Large intestine (tissue), 3 donors: ENCODE results near the gene PXN. TPM values are rescaled to one million over a fixed set of nuclear protein-coding genes. Genes with fewer than 3 reads are reported as not detected.
"Not testable (repeated sequence)": the region's sequence is repeated elsewhere in the genome, so short reads cannot be mapped to it uniquely, and the experiment has no call there.

ENCODE experiments used
- DNase-seq, 2 donors: peaks; one replicate each; pipeline versions ENCODE4 v3.0.0 to v3.0.0-alpha.2; 2013
- H3K27ac ChIP-seq: one replicate; pipeline ENCODE4 v1.5.1; 2013; ENCODE audit warnings: low read length
- H3K27me3 ChIP-seq: 2 replicates; pipeline ENCODE4 v1.6.1; 2013; ENCODE audit warnings: low read length; ENCODE audit not compliant: control insufficient read depth, insufficient read depth
- H3K36me3 ChIP-seq: 2 replicates; pipeline ENCODE4 v1.6.1; 2013; ENCODE audit warnings: low read length; ENCODE audit not compliant: control insufficient read depth, insufficient read depth
- H3K4me1 ChIP-seq: one replicate; pipeline ENCODE4 v1.6.1; 2013; ENCODE audit warnings: low read length; ENCODE audit not compliant: control insufficient read depth, insufficient read depth
- H3K4me3 ChIP-seq: one replicate; pipeline ENCODE4 v1.5.1; 2013; ENCODE audit warnings: low read length
- H3K9me3 ChIP-seq: one replicate; pipeline ENCODE4 v1.6.1; 2013; ENCODE audit warnings: mild to moderate bottlenecking, low read depth, low read length, moderate library complexity; ENCODE audit not compliant: control insufficient read depth
- WGBS: methylation state at CpG from one replicate; pipeline ENCODE4 v1.1.5; 2013; ENCODE audit warnings: low lambda C conversion rate; ENCODE audit not compliant: insufficient coverage; 5-methylcytosine and 5-hydroxymethylcytosine counted together
- polyA plus RNA-seq: library from polyadenylated mRNA; unstranded; fragments of 120-200 nt; gene quantifications from one replicate; pipeline ENCODE4 v1.2.1, GENCODE V29; 2013

PXN gene
- polyA plus RNA-seq, 1 donor = 118 TPM

DNA sequence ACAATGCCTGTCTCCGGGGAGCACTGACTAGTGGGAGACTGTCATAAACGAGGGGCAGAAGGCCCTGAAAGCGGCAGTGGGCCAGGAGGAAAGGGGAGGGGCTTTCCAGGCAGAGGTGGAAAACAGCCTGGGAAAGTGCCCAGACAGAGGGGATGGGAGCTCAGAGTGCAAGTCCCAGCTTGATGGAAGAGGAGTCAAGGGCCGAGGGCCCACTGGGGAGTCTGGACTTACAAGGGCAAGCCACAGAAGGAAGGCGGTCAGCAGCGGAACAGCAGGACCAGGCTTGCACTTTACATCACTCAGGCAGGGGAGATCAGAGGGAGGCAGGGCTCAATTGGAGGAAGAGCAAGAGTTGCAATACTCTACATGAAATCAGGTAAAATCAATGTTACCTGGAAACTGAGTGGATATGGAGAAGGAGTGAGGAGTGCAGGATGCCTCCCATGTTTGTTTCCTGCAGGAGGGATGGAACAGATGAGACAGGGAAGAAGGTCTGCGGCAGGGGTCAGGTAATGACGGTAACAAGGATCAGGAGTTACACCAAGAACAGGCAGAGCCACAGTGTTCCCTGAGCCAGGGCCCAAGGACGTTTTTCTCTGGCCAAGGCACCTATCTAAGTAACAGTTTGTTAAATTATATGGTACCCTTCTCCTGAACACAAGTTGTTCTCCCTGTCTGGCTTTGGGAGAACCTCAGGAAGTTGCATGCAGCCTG lies 23.8 kb downstream of the PXN start:
- peak overlapping the region; percentile 1 for H3K27ac ChIP-seq
- 80% methylated on average over 2 of the region's 9 CpGs for WGBS
- no peaks in the 10 kb centered on the region for H3K9me3 ChIP-seq
- H3K36me3 ChIP-seq = peaks cover 26% of the 10 kb centered on the region
- H3K4me3 ChIP-seq = no peak overlapping the region
- DNase-seq = peak in 1 of 2 donors; percentile 7
- H3K27me3 ChIP-seq = no peaks in the 10 kb centered on the region
- H3K4me1 ChIP-seq = peaks cover 35% of the 10 kb centered on the region

DNA sequence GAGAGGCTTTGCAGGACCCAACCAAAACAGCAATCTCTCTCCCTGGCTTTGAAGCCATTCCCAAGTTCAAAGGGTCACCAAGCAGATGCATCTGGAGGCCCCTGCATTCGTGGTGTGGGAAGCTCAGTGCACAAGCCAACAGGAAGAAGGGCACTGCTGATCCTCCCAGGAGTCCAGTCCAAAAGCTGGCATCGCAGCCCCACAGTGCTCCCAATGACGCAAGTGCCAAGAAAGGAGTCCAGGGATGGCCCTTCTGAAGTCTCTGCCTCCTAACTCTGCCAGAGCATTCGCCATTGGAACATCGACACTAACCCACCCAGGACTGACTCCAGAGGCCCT lies 25.1 kb downstream of the PXN start:
- Histone ChIP-seq H3K27me3 (no peaks in the 10 kb centered on the region), H3K36me3 (peaks cover 26% of the 10 kb centered on the region), H3K4me1 (peaks cover 43% of the 10 kb centered on the region), H3K4me3 (no peak overlapping the region), H3K27ac (peak overlapping the region; percentile 27), H3K9me3 (no peaks in the 10 kb centered on the region)
- no peak for DNase-seq
- no CpG with 5 or more reads among the region's 5 CpGs for WGBS

DNA sequence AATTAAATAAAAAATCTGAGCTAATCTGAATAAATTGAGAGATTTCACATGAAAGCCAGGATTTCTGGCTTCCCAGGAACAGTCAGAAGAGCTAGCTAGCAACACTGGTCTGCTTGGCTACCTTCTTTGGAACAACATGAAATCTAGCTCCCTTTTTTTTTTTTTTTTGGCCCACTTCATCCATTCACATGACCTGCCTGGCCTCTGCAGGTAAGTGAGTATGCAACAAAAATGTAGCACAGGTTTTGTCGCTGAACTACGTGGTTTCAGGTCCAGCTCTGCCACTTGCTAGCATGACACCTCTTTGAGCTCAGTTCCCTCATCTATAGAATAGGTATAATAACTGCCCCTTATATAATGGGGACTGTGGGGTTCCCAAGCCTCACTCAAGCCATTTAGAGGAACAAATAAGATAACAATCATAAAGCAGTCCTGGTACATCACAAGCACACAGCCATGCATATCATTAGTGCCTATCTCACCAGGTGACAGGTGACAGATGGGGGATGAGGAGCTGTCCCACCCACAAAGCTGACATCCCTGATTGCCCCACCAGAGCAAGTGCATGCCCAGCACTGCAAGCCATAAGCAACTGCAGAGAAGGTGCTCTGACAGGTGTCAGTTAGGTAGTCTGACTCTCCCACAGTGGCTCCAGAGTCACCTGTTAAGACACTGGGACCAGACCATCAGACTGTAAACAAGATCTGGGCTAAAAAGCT lies 25.6 kb downstream of the PXN start:
- H3K9me3 ChIP-seq = no peaks in the 10 kb centered on the region
- H3K4me1 ChIP-seq = peaks cover 49% of the 10 kb centered on the region
- H3K4me3 ChIP-seq = no peak overlapping the region
- no peaks in the 10 kb centered on the region for H3K27me3 ChIP-seq
- no peak for DNase-seq
- WGBS = no CpG with 5 or more reads among the region's 2 CpGs
- peak overlapping the region; percentile 27 for H3K27ac ChIP-seq
- H3K36me3 ChIP-seq = peaks cover 25% of the 10 kb centered on the region

DNA sequence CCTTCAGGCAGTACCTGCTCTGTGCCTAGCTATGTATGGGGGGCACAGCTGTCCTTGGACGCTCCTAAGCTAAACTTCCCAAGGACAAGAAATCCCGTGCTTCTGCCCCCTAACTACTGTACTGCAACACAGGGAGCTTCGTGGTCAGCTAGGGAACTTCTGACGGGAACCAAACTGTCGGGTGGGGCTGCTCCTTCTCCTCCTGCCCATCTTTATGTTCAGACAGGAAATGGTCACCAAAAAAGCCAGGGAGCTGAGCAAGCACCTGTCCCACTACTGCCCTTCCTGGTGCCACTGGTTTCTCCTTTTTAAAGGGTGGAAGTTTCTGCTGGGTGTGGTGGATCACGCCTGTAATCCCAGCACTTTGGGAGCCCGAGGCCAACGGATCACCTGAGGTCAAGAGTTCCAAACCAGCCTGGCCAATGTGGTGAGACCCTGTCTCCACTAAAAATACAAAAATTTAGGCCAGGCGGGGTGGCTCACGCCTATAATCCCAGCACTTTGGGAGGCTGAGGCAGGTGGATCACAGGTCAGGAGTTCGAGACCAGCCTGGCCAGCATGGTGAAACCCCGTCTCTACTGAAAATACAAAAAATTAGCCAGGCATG lies 26.6 kb downstream of the PXN start:
- WGBS = no CpG with 5 or more reads among the region's 12 CpGs

DNA sequence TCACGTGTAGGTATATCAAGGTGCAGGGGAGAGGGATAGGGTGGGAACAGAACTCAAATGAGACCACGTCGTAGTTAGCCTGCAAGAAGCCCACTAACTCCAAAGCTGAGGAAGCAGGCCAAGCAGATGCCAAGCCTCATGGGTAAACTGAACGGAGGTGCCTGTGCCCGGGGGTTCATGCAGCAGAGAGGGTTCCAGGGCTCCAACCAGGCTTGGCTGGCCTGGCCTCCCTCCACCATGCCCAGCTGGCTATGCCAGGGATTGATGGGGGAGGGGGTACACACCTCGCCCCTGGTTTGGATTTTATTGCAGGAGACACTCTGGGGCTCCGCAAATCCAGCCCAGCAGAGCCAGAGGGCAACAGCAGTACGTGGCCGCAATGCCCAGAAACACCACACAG lies 27.3 kb downstream of the PXN start:
- Histone ChIP-seq H3K27ac (no peak overlapping the region), H3K36me3 (peaks cover 19% of the 10 kb centered on the region), H3K4me1 (peaks cover 63% of the 10 kb centered on the region), H3K9me3 (no peaks in the 10 kb centered on the region), H3K4me3 (no peak overlapping the region), H3K27me3 (no peaks in the 10 kb centered on the region)
- DNase-seq = no peak
- no CpG with 5 or more reads among the region's 9 CpGs for WGBS

More for the DNA sequence above, 26.6 kb downstream of the PXN start:
- no peak overlapping the region for H3K27ac ChIP-seq
- peaks cover 22% of the 10 kb centered on the region for H3K36me3 ChIP-seq
- H3K4me1 ChIP-seq = peaks cover 59% of the 10 kb centered on the region
- H3K27me3 ChIP-seq = no peaks in the 10 kb centered on the region
- no peaks in the 10 kb centered on the region for H3K9me3 ChIP-seq
- no peak for DNase-seq
- H3K4me3 ChIP-seq = no peak overlapping the region

DNA sequence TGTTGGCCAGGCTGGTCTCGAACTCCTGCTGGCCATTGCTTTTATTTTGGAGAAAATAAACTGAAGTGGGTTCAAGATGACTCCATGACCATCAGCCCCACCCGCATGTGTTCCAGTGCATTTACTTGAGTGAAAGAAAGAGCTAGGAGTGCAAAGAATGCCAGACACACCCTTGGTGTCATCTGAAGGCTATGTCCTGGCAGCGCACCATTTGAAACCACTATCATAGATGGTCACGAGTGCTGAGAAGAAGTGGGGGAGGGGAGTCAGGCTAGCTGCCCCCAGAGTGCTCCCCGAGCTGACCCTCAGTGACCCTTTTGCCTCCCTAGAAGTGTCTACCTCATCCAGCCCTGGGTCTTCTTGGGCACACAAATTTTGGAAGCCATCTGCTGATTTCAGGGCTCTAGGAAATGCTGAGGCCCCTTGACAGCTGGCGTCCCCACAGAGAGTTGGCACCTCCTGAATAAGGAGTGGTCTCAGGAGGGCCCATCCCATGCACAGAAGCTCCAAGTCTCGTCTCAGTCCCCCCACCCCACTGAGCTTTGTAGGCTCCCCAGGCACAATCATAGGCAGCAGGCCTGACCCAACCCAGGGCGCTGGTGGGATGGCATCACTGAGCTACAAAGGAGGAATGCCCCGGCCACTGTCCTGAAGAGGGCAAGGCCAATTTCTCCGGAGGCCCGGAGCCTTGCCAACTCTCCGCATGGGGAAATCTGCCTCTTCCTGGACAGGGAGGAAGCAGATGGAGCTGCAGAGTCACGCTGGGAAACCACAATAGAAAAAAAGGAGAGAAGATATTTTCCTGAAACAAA lies 28.0 kb downstream of the PXN start:
- 100% methylated on average over 1 of the region's 13 CpGs for WGBS
- Histone ChIP-seq H3K4me1 (peaks cover 70% of the 10 kb centered on the region), H3K4me3 (no peak overlapping the region), H3K27me3 (no peaks in the 10 kb centered on the region), H3K27ac (peak overlapping the region; percentile 50), H3K9me3 (no peaks in the 10 kb centered on the region), H3K36me3 (peaks cover 19% of the 10 kb centered on the region)
- peak in 1 of 2 donors; percentile 50 for DNase-seq

DNA sequence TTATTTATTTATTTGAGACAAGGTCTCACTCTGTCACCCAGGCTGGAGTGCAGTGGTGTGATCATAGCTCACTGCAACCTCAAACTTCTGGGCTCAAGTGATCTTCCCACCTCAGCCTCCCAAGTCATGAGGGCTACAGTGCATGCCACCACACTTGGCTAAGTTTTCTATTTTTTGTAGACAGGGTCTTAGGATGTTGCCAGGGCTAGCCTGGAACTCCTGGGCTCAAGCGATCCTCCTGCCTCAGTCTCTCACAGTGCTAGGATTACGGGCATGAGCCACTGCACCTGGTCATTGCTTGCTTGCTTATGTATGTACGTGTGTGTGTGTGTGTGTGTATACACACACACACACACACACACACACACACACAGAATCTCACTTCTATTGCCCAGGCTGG lies 28.7 kb downstream of the PXN start:
- no CpG with 5 or more reads among the region's 3 CpGs for WGBS
- Histone ChIP-seq H3K36me3 (peaks cover 14% of the 10 kb centered on the region), H3K27ac (peak overlapping the region; percentile 27), H3K4me1 (peaks cover 71% of the 10 kb centered on the region)
- H3K4me3 ChIP-seq, H3K27me3 ChIP-seq, DNase-seq, H3K9me3 ChIP-seq: not testable (repeated sequence)

DNA sequence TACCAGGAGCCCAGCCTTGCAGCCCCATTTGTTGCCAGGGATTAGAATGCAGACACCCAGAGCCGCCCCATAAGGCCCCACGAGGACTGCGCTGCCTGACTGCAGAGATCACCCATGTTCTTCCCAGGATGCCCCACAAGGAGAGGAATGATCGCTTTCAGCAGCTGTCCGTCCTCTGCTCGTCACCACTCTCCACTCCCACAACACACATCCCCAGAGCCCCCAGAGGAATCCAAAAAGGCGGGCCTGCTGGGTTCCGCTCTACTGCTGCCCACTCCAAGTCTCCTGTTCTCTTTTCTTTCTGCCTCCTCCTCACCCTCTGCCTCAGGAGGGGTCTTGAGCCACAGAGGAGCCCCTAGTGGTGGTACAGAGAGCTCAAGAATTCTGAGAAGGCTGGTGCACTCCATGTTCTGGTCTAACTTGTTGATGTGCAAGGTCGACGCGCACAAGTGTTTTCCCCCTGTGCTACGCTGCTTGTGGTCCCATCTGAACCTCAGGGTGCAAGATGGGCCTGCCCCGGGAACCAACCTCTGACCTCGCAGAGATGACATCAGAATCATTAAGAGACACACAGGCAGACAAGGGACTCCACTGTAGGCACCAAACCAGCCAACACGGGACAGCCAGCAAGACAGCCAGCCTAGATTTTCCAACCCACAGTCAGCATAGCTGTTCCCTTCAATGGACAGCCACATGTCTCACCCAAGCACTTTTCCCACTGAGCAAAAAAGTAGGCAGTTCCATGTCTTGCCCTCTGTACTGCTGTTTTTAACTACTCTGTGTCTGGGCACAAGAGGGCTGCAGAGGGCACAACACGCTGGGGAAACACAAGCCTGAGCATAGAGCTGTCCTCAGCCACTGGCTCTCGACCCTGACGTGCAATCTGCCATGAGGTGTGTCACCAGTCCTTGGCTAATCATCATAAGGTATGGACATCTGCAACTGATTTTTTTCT lies 29.9 kb downstream of the PXN start:
- Histone ChIP-seq H3K36me3 (peaks cover 6% of the 10 kb centered on the region), H3K9me3 (no peaks in the 10 kb centered on the region), H3K27ac (peak overlapping the region; percentile 91), H3K4me3 (no peak overlapping the region), H3K27me3 (no peaks in the 10 kb centered on the region), H3K4me1 (peaks cover 72% of the 10 kb centered on the region)
- DNase-seq = no peak
- 61% methylated on average over 2 of the region's 18 CpGs for WGBS

DNA sequence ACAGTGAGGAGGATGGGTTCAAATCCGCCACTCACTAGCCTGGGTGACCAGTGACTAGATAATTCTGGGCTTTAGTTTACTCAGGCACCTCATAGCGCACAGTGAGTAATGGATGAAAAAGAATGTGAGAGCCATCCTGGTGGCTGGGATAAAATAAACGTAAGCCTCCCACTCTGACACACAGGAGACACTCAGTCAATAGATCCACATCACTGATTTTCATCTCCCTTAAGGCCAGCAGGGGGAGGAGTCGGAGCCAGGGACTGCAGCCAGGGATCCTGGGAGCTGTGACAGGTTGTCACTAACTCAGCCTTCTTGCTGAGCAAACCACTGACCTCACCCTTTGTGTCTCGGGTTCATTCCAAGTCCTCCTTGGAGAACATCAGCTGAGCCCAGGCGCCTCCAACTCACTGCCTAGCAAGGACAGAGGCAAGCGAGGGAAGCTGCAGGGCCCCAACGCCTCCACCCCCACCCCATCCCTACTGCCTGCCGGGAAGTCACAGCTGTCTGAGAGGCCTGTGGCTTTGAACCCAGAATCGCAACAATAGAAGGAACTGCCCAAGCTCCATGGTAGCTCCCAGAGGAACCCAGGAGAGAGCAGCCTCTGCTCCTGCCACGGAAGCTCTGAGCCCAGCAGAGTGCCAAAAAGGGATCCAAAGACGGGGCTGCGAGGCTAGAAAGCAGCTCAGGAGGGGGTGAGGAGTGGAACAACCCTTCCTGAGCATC lies 30.7 kb downstream of the PXN start:
- peaks cover 74% of the 10 kb centered on the region for H3K4me1 ChIP-seq
- H3K27ac ChIP-seq = peak overlapping the region; percentile 91
- H3K36me3 ChIP-seq = no peaks in the 10 kb centered on the region
- H3K9me3 ChIP-seq = no peaks in the 10 kb centered on the region
- no peak overlapping the region for H3K4me3 ChIP-seq
- DNase-seq = peak; percentile 88 to 93
- WGBS = no CpG with 5 or more reads among the region's 13 CpGs
- H3K27me3 ChIP-seq = no peaks in the 10 kb centered on the region
